SK-N-SH (cell line): ENCODE data around the gene IFNW1. TPM values are rescaled to one million over a fixed set of nuclear protein-coding genes. Genes with fewer than 3 reads are reported as not detected.

Experiments used
- CTCF ChIA-PET: fragments of 300-600, 350-600 bp; formaldehyde crosslinking; extraction: SDS; loops from one replicate; lab custom pipeline; 2021; lab: Yijun Ruan, JAX
- POLR2A ChIA-PET: fragments of 350-600 bp; sonication (Branson Sonifier 250); formaldehyde crosslinking; extraction: SDS; loops from one replicate; lab custom pipeline; 2020; ENCODE audit warnings: antibody characterized with exemption, inconsistent platforms; lab: Yijun Ruan, JAX
- DNase-seq: peaks from one replicate; pipeline ENCODE4 v3.0.0; 2012
- H2AFZ ChIP-seq: fragments of 200-600 bp; sonication (generic); 2 replicates; pipeline ENCODE4 v1.8.1; 2016; ENCODE audit warnings: antibody characterized with exemption, mild to moderate bottlenecking, low read depth
- H3F3A ChIP-seq: fragments of 200-600 bp; sonication (generic); replicated peaks from 2 replicates; pipeline ENCODE3; 2016; ENCODE audit warnings: antibody characterized with exemption, mild to moderate bottlenecking; ENCODE audit not compliant: insufficient read depth
- H3K27ac ChIP-seq, 2 experiments: fragments of 200-500 bp in 1 of 2; fragments of 200-600 bp in 1 of 2; sonication (Bioruptor generic) in 1 of 2; sonication (generic), shearing (Covaris generic) in 1 of 2; 2 replicates each; pipeline versions ENCODE4 v1.5.1 to v1.6.1; 2014 to 2016; ENCODE audit warnings: low read depth in 2 of 2, inconsistent platforms in 1 of 2, low read length in 1 of 2, mild to moderate bottlenecking in 1 of 2, mixed read lengths in 1 of 2
- H3K27me3 ChIP-seq: fragments of 200-600 bp; sonication (generic), shearing (Covaris generic); 2 replicates; pipeline ENCODE4 v1.6.1; 2016; ENCODE audit warnings: mixed run types; ENCODE audit not compliant: insufficient read depth
- H3K36me3 ChIP-seq, 2 experiments: fragments of 200-500 bp in 1 of 2; fragments of 200-600 bp in 1 of 2; sonication (Bioruptor generic) in 1 of 2; sonication (generic) in 1 of 2; replicated peaks in 1 of 2; 2 replicates each; pipeline versions ENCODE3 to v1.5.1; 2014 to 2016; ENCODE audit warnings: low read length in 1 of 2, mild to moderate bottlenecking in 1 of 2; ENCODE audit not compliant: insufficient read depth in 2 of 2, control insufficient read depth in 1 of 2
- H3K4me1 ChIP-seq, 2 experiments: fragments of 200-500 bp in 1 of 2; fragments of 200-600 bp in 1 of 2; sonication (Bioruptor generic) in 1 of 2; sonication (generic), shearing (Covaris generic) in 1 of 2; 2 replicates each; pipeline versions ENCODE4 v1.5.1 to v1.6.1; 2014 to 2016; ENCODE audit warnings: low read depth in 1 of 2, low read length in 1 of 2, mixed run types in 1 of 2; ENCODE audit not compliant: insufficient read depth in 2 of 2, control insufficient read depth in 1 of 2
- H3K4me2 ChIP-seq: fragments of 200-600 bp; sonication (generic), shearing (Covaris generic); 2 replicates; pipeline ENCODE4 v1.6.1; 2017; ENCODE audit warnings: mixed run types
- H3K4me3 ChIP-seq, 2 experiments: fragments of 200-500 bp in 1 of 2; fragments of 200-600 bp in 1 of 2; sonication (Bioruptor generic) in 1 of 2; sonication (generic), shearing (Covaris generic) in 1 of 2; 2 replicates each; pipeline versions ENCODE4 v1.5.1 to v1.8.1; 2014 to 2016; ENCODE audit warnings: low read depth in 2 of 2, inconsistent platforms in 1 of 2, low read length in 1 of 2, mild to moderate bottlenecking in 1 of 2, mixed read lengths in 1 of 2, moderate library complexity in 1 of 2
- H3K79me2 ChIP-seq: fragments of 200-600 bp; sonication (generic); 2 replicates; pipeline ENCODE4 v1.8.1; 2017; ENCODE audit warnings: mild to moderate bottlenecking; ENCODE audit not compliant: insufficient read depth
- H3K9ac ChIP-seq: fragments of 200-600 bp; sonication (generic); 2 replicates; pipeline ENCODE4 v1.6.1; 2017; ENCODE audit warnings: mixed run types
- H3K9me2 ChIP-seq: fragments of 200-600 bp; sonication (generic); 2 replicates; pipeline ENCODE4 v1.6.1; 2017; ENCODE audit warnings: mixed run types
- H3K9me3 ChIP-seq: fragments of 200-600 bp; sonication (generic); 2 replicates; pipeline ENCODE4 v1.6.1; 2017; ENCODE audit warnings: mixed run types, mild to moderate bottlenecking, moderate library complexity
- H4K20me1 ChIP-seq: fragments of 200-600 bp; sonication (generic); 2 replicates; pipeline ENCODE4 v1.6.1; 2017; ENCODE audit warnings: mild to moderate bottlenecking, mixed run types; ENCODE audit not compliant: insufficient read depth
- CHD2 ChIP-seq: fragments of 150-350 bp; IDR thresholded peaks from 2 replicates; pipeline ENCODE4 v1.6.1; 2018; ENCODE audit warnings: low read length; ENCODE audit not compliant: partially characterized antibody
- CTCF ChIP-seq: fragments of 200-600 bp; sonication (generic); IDR thresholded peaks from 2 replicates; pipeline ENCODE4 v1.6.1; 2017; ENCODE audit warnings: antibody characterized with exemption, mild to moderate bottlenecking, moderate library complexity
- ELF1 ChIP-seq: IDR thresholded peaks from 2 replicates; pipeline ENCODE4 v1.4.0; 2012
- EP300 ChIP-seq, 2 experiments: IDR thresholded peaks; 2 replicates each; pipeline versions ENCODE4 v1.4.0 to v1.6.1; 2012; ENCODE audit warnings: borderline replicate concordance in 1 of 2, low read depth in 1 of 2, low read length in 1 of 2
- FOSL2 ChIP-seq: IDR thresholded peaks from 2 replicates; pipeline ENCODE4 v1.4.0; 2012; ENCODE audit warnings: low read depth, mild to moderate bottlenecking, moderate library complexity, borderline replicate concordance
- FOXM1 ChIP-seq: IDR thresholded peaks from 2 replicates; pipeline ENCODE4 v1.4.0; 2012; ENCODE audit warnings: low read depth, mild to moderate bottlenecking
- GABPA ChIP-seq: IDR thresholded peaks from 2 replicates; pipeline ENCODE4 v1.4.0; 2012; ENCODE audit warnings: low read depth, mild to moderate bottlenecking
- GATA2 ChIP-seq: sonication (generic); formaldehyde crosslinking; IDR thresholded peaks from 2 replicates; pipeline ENCODE4 v1.5.0; 2020; ENCODE audit warnings: mild to moderate bottlenecking, missing genetic modification reagents
- JUND ChIP-seq: IDR thresholded peaks from 2 replicates; pipeline ENCODE4 v1.4.0; 2012
- MAX ChIP-seq: IDR thresholded peaks from 2 replicates; pipeline ENCODE4 v1.4.0; 2012; ENCODE audit warnings: low read depth
- NFIC ChIP-seq: IDR thresholded peaks from 2 replicates; pipeline ENCODE4 v1.4.0; 2012; ENCODE audit warnings: borderline replicate concordance
- PBX3 ChIP-seq: IDR thresholded peaks from 2 replicates; pipeline ENCODE4; 2012
- RCOR1 ChIP-seq: fragments of 150-350 bp; IDR thresholded peaks from 2 replicates; pipeline ENCODE4 v1.6.1; 2017; ENCODE audit warnings: antibody characterized with exemption, low read length
- RFX5 ChIP-seq: IDR thresholded peaks from 2 replicates; pipeline ENCODE4 v1.6.1; 2012; ENCODE audit warnings: mild to moderate bottlenecking, improper control_type of control experiment, low read length
- RXRA ChIP-seq: IDR thresholded peaks from 2 replicates; pipeline ENCODE4 v1.4.0; 2012; ENCODE audit warnings: low read depth, mild to moderate bottlenecking, borderline replicate concordance
- TCF12 ChIP-seq: IDR thresholded peaks from 2 replicates; pipeline ENCODE4 v1.4.0; 2012
- USF2 ChIP-seq: fragments of 150-350 bp; IDR thresholded peaks from 2 replicates; pipeline ENCODE4 v1.6.1; 2017; ENCODE audit warnings: antibody characterized with exemption, low read length, low read depth, borderline replicate concordance
- YY1 ChIP-seq: IDR thresholded peaks from 2 replicates; pipeline ENCODE4 v1.4.0; 2012; ENCODE audit warnings: low read depth, mild to moderate bottlenecking
- WGBS: methylation state at CpG from one replicate; pipeline ENCODE4 v1.1.6; 2017; ENCODE audit warnings: low lambda C conversion rate; 5-methylcytosine and 5-hydroxymethylcytosine counted together
- polyA plus RNA-seq, 3 experiments: library from polyadenylated mRNA; depleted of rRNA; stranded (reverse); fragments of >200 nt; gene quantifications; 2 replicates each; pipeline ENCODE4 v1.2.3, GENCODE V29; 2012
- TF ChIP-seq, protein P1 (sequence below): IDR thresholded peaks from 2 replicates; pipeline ENCODE4 v1.6.1; 2012; ENCODE audit warnings: mild to moderate bottlenecking, low read depth, low read length, moderate library complexity
- TF ChIP-seq, protein P2 (sequence below): fragments of 150-350 bp; IDR thresholded peaks from 2 replicates; pipeline ENCODE4 v1.6.1; 2016; ENCODE audit warnings: mild to moderate bottlenecking, low read depth, low read length

The IFNW1 gene
- polyA plus RNA-seq, 1 of the 3 experiments (the other 2 are of a cell fraction), result not detected

- DNase-seq, result no peak
- H3K36me3 ChIP-seq, result no peaks in the 10 kb centered on the region
- no peak overlapping the region for H3K27ac ChIP-seq
- ChIA-PET POLR2A (no interaction called here), CTCF (interaction anchor here (0.7 to 1.8 kb wide), 2 partner anchors 11 to 497 kb away, joined by 3 to 12 read pairs; no protein-coding TSS in a partner anchor)
- 0 out of 2 replicates have a peak, but pooled peaks cover 4% of the 10 kb centered on the region for H3K9me2 ChIP-seq
- no peaks in the 10 kb centered on the region for H3K9me3 ChIP-seq
- no peaks in the 10 kb centered on the region for H3K4me1 ChIP-seq
- H3K4me2 ChIP-seq, result no peak overlapping the region
- H3K9ac ChIP-seq, result no peak overlapping the region
- no peaks in the 10 kb centered on the region for H4K20me1 ChIP-seq
- no peaks in the 10 kb centered on the region for H3K79me2 ChIP-seq
- H2AFZ ChIP-seq, result no peak overlapping the region
- no peaks in the 10 kb centered on the region for H3F3A ChIP-seq
- 30% methylated on average over 3 of the region's 4 CpGs for WGBS
- H3K4me3 ChIP-seq, result no peak overlapping the region
- TF ChIP-seq GATA2 (CRISPR knock-in tag), result no peak
- no peak for TF ChIP-seq USF2
- H3K27me3 ChIP-seq, result no peaks in the 10 kb centered on the region
Measured at GRCh38 chr9:21121595-21122251, 19.9 kb downstream of the IFNW1 start.

DNA sequence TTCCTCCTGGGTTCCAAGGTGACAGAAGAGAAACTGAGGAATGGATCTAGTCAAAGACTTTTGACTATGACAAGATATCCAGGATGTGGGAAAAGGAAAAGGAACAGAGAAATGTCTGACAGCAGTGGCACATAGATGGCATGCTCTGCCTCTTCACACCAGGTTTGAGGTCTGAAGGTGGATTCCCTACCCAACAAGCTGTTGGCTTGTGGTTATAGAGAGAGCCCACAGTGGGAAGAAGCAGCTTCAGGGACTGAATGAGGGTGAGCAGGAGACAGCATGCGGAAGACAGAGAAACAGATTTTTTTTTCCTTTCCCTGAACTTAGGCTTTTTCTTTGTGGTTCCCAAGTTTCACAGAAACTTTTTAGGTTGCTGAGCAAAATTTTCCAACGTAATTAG is 20.6 kb downstream of the IFNW1 start:
- Histone ChIP-seq H3K9me2 (0 out of 2 replicates have a peak, but pooled peaks cover 4% of the 10 kb centered on the region), H3K79me2 (no peaks in the 10 kb centered on the region), H3K9me3 (no peaks in the 10 kb centered on the region), H3K27me3 (no peaks in the 10 kb centered on the region), H3K27ac (no peak overlapping the region), H3K4me1 (no peaks in the 10 kb centered on the region), H3K4me2 (no peak overlapping the region), H3F3A (no peaks in the 10 kb centered on the region), H3K36me3 (no peaks in the 10 kb centered on the region), H2AFZ (no peak overlapping the region), H3K4me3 (no peak overlapping the region), H4K20me1 (no peaks in the 10 kb centered on the region), H3K9ac (no peak overlapping the region)
- WGBS, result 52% methylated on average over 2 of the region's 2 CpGs
- no peak for DNase-seq
- CTCF ChIA-PET, result interaction anchor here (0.7 to 1.8 kb wide), 2 partner anchors 10 to 496 kb away, joined by 3 to 12 read pairs; no protein-coding TSS in a partner anchor
- POLR2A ChIA-PET, result no interaction called here
- no peak for TF ChIP-seq MAX
- no peak for TF ChIP-seq FOXM1
- no peak for TF ChIP-seq RFX5
- no peak for TF ChIP-seq NFIC
- TF ChIP-seq, protein P1, sequence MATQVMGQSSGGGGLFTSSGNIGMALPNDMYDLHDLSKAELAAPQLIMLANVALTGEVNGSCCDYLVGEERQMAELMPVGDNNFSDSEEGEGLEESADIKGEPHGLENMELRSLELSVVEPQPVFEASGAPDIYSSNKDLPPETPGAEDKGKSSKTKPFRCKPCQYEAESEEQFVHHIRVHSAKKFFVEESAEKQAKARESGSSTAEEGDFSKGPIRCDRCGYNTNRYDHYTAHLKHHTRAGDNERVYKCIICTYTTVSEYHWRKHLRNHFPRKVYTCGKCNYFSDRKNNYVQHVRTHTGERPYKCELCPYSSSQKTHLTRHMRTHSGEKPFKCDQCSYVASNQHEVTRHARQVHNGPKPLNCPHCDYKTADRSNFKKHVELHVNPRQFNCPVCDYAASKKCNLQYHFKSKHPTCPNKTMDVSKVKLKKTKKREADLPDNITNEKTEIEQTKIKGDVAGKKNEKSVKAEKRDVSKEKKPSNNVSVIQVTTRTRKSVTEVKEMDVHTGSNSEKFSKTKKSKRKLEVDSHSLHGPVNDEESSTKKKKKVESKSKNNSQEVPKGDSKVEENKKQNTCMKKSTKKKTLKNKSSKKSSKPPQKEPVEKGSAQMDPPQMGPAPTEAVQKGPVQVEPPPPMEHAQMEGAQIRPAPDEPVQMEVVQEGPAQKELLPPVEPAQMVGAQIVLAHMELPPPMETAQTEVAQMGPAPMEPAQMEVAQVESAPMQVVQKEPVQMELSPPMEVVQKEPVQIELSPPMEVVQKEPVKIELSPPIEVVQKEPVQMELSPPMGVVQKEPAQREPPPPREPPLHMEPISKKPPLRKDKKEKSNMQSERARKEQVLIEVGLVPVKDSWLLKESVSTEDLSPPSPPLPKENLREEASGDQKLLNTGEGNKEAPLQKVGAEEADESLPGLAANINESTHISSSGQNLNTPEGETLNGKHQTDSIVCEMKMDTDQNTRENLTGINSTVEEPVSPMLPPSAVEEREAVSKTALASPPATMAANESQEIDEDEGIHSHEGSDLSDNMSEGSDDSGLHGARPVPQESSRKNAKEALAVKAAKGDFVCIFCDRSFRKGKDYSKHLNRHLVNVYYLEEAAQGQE, result no peak
- TF ChIP-seq ELF1, result no peak
- no peak for TF ChIP-seq GABPA
- no peak for TF ChIP-seq CHD2
- TF ChIP-seq RCOR1, result no peak
- TF ChIP-seq YY1, result no peak
- no peak for TF ChIP-seq PBX3
- TF ChIP-seq, protein P2, sequence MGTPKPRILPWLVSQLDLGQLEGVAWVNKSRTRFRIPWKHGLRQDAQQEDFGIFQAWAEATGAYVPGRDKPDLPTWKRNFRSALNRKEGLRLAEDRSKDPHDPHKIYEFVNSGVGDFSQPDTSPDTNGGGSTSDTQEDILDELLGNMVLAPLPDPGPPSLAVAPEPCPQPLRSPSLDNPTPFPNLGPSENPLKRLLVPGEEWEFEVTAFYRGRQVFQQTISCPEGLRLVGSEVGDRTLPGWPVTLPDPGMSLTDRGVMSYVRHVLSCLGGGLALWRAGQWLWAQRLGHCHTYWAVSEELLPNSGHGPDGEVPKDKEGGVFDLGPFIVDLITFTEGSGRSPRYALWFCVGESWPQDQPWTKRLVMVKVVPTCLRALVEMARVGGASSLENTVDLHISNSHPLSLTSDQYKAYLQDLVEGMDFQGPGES, result no peak
- TF ChIP-seq TCF12, result no peak
- no peak for TF ChIP-seq FOSL2
- TF ChIP-seq RXRA, result no peak
- no peak for TF ChIP-seq EP300 (IDR thresholded peaks at IDR 0.05; ENCODE audit: borderline replicate concordance in 1 of 2, low read depth in 1 of 2, low read length in 1 of 2)
- TF ChIP-seq JUND, result no peak
- no peak for TF ChIP-seq CTCF
